Neural progenitor cell (in vitro differentiated cells): ENCODE data around the gene COG5. TPM values are rescaled to one million over a fixed set of nuclear protein-coding genes. Genes with fewer than 3 reads are reported as not detected.

Experiments
- DNase-seq: peaks from one replicate; pipeline ENCODE4 v3.0.0-alpha.2; 2016; ENCODE audit warnings: low spot score
- H2AFZ ChIP-seq: fragments of 200-600 bp; sonication (generic); replicated peaks from 2 replicates; pipeline ENCODE4 v1.6.1; 2016; ENCODE audit warnings: antibody characterized with exemption
- H3F3A ChIP-seq: fragments of 200-600 bp; sonication (generic); 2 replicates; pipeline ENCODE4 v1.6.1; 2016; ENCODE audit warnings: antibody characterized with exemption, low read depth
- H3K27ac ChIP-seq: fragments of 200-600 bp; sonication (generic); 2 replicates; pipeline ENCODE4 v1.5.1; 2016; ENCODE audit warnings: mild to moderate bottlenecking
- H3K27me3 ChIP-seq: fragments of 200-600 bp; sonication (generic); 2 replicates; pipeline ENCODE4 v1.6.1; 2016; ENCODE audit warnings: mild to moderate bottlenecking, moderate library complexity
- H3K36me3 ChIP-seq: fragments of 200-600 bp; sonication (generic); 2 replicates; pipeline ENCODE4 v1.5.1; 2016
- H3K4me1 ChIP-seq: fragments of 200-600 bp; sonication (generic); 2 replicates; pipeline ENCODE4 v1.6.1; 2016; ENCODE audit warnings: mixed run types
- H3K4me2 ChIP-seq: fragments of 200-600 bp; sonication (generic); 2 replicates; pipeline ENCODE4 v1.6.1; 2016
- H3K4me3 ChIP-seq: fragments of 200-600 bp; sonication (generic); 2 replicates; pipeline ENCODE4 v1.5.1; 2016
- H3K79me2 ChIP-seq: fragments of 200-600 bp; sonication (generic); 2 replicates; pipeline ENCODE4 v1.6.1; 2016; ENCODE audit warnings: low read depth
- H3K9ac ChIP-seq: fragments of 200-600 bp; sonication (generic); 2 replicates; pipeline ENCODE4 v1.6.1; 2016
- H3K9me3 ChIP-seq: fragments of 200-600 bp; sonication (generic); 2 replicates; pipeline ENCODE4 v1.5.1; 2016; ENCODE audit warnings: low read depth
- H4K20me1 ChIP-seq: fragments of 200-600 bp; sonication (generic); 2 replicates; pipeline ENCODE4 v1.6.1; 2016; ENCODE audit warnings: low read depth
- H3K27ac Mint-ChIP-seq: 3 replicates; pipeline ENCODE4 v1.8.0; 2021; ENCODE audit warnings: mixed read lengths
- H3K27me3 Mint-ChIP-seq: 2 replicates; pipeline ENCODE4 v1.8.0; 2022; ENCODE audit warnings: low read depth, mild to moderate bottlenecking, inconsistent platforms, moderate library complexity, mixed read lengths; ENCODE audit not compliant: insufficient read depth
- H3K36me3 Mint-ChIP-seq: 3 replicates; pipeline ENCODE4 v1.8.0; 2021; ENCODE audit warnings: mixed read lengths
- H3K4me1 Mint-ChIP-seq: 3 replicates; pipeline ENCODE4 v1.8.0; 2021; ENCODE audit warnings: mixed read lengths
- H3K4me3 Mint-ChIP-seq: 3 replicates; pipeline ENCODE4 v1.8.0; 2021; ENCODE audit warnings: mild to moderate bottlenecking, moderate library complexity, mixed read lengths
- H3K9me3 Mint-ChIP-seq: 3 replicates; pipeline ENCODE4 v1.8.0; 2020; ENCODE audit warnings: mixed read lengths
- CTCF ChIP-seq: fragments of 200-600 bp; sonication (generic); IDR thresholded peaks from 2 replicates; pipeline ENCODE4 v1.5.1; 2017; ENCODE audit warnings: antibody characterized with exemption, mild to moderate bottlenecking
- EZH2 ChIP-seq: fragments of 200-600 bp; sonication (generic); IDR thresholded peaks from 2 replicates; pipeline ENCODE4 v1.6.1; 2017; ENCODE audit warnings: antibody characterized with exemption, mild to moderate bottlenecking, moderate library complexity
- EZH2phosphoT487 ChIP-seq: fragments of 200-600 bp; sonication (generic); IDR thresholded peaks from 2 replicates; pipeline ENCODE4 v1.6.1; 2017; ENCODE audit warnings: antibody characterized with exemption
- total RNA-seq: library from RNA; depleted of rRNA; stranded (reverse); fragments of >200 nt; gene quantifications from 2 replicates; pipeline ENCODE4 v1.2.3, GENCODE V29; 2015; ENCODE audit warnings: low replicate concordance

Gene COG5
- total RNA-seq, 1 donor from 2014 or later: 90.5 TPM

- no peaks in the 10 kb centered on the region for H3K36me3 ChIP-seq
- H3K9ac ChIP-seq: no peak overlapping the region
- H3K27ac ChIP-seq: no peak overlapping the region
- no peaks in the 10 kb centered on the region for H3K27me3 ChIP-seq
- no peaks in the 10 kb centered on the region for H3K9me3 Mint-ChIP-seq
- no peaks in the 10 kb centered on the region for H3F3A ChIP-seq
- no peak overlapping the region for H2AFZ ChIP-seq
- no peaks in the 10 kb centered on the region for H3K79me2 ChIP-seq
- no peak overlapping the region for H3K4me2 ChIP-seq
- H3K4me3 ChIP-seq: no peak overlapping the region
- no peak overlapping the region for H3K4me3 Mint-ChIP-seq
- peaks cover 5% of the 10 kb centered on the region for H3K4me1 Mint-ChIP-seq
- H4K20me1 ChIP-seq: no peaks in the 10 kb centered on the region
- H3K27ac Mint-ChIP-seq: no peak overlapping the region
- no peaks in the 10 kb centered on the region for H3K27me3 Mint-ChIP-seq
- no peak for DNase-seq
- H3K4me1 ChIP-seq: no peaks in the 10 kb centered on the region
- H3K9me3 ChIP-seq: no peaks in the 10 kb centered on the region
- H3K36me3 Mint-ChIP-seq: no peaks in the 10 kb centered on the region
- TF ChIP-seq EZH2phosphoT487 (no peak), EZH2 (no peak), CTCF (no peak)
Measured at GRCh38 chr7:107468824-107469223, 94.9 kb downstream of the COG5 start.

- no peak for TF ChIP-seq EZH2phosphoT487
- TF ChIP-seq CTCF: no peak
- TF ChIP-seq EZH2: no peak
- no peak overlapping the region for H3K4me3 Mint-ChIP-seq
- H3K36me3 Mint-ChIP-seq: no peaks in the 10 kb centered on the region
- no peak overlapping the region for H3K4me2 ChIP-seq
- no peak overlapping the region for H3K9ac ChIP-seq
- H3K4me1 ChIP-seq: no peaks in the 10 kb centered on the region
- no peaks in the 10 kb centered on the region for H3K79me2 ChIP-seq
- H3K36me3 ChIP-seq: no peaks in the 10 kb centered on the region
- no peaks in the 10 kb centered on the region for H3K9me3 Mint-ChIP-seq
- no peak overlapping the region for H3K4me3 ChIP-seq
- no peaks in the 10 kb centered on the region for H3F3A ChIP-seq
- no peak for DNase-seq
- H3K27ac Mint-ChIP-seq: no peak overlapping the region
- H3K27me3 Mint-ChIP-seq: no peaks in the 10 kb centered on the region
- H3K27me3 ChIP-seq: no peaks in the 10 kb centered on the region
- H2AFZ ChIP-seq: no peak overlapping the region
- no peak overlapping the region for H3K27ac ChIP-seq
- peaks cover 3% of the 10 kb centered on the region for H4K20me1 ChIP-seq
- peaks cover 5% of the 10 kb centered on the region for H3K4me1 Mint-ChIP-seq
- no peaks in the 10 kb centered on the region for H3K9me3 ChIP-seq
Measured at GRCh38 chr7:107467972-107468371, 95.7 kb downstream of the COG5 start.

- no peaks in the 10 kb centered on the region for H3K9me3 Mint-ChIP-seq
- no peak overlapping the region for H3K27ac Mint-ChIP-seq
- no peak overlapping the region for H3K4me3 Mint-ChIP-seq
- Histone ChIP-seq H3F3A (no peaks in the 10 kb centered on the region), H3K4me2 (no peak overlapping the region), H3K4me3 (no peak overlapping the region), H3K4me1 (no peaks in the 10 kb centered on the region), H3K79me2 (no peaks in the 10 kb centered on the region), H3K9ac (no peak overlapping the region), H3K27me3 (no peaks in the 10 kb centered on the region), H3K27ac (no peak overlapping the region), H3K36me3 (no peaks in the 10 kb centered on the region), H4K20me1 (peaks cover 8% of the 10 kb centered on the region), H3K9me3 (no peaks in the 10 kb centered on the region), H2AFZ (no peak overlapping the region)
- no peaks in the 10 kb centered on the region for H3K36me3 Mint-ChIP-seq
- no peak for TF ChIP-seq CTCF
- no peak for TF ChIP-seq EZH2phosphoT487
- TF ChIP-seq EZH2: no peak
- H3K4me1 Mint-ChIP-seq: no peaks in the 10 kb centered on the region
- DNase-seq: no peak
- H3K27me3 Mint-ChIP-seq: no peaks in the 10 kb centered on the region
Measured at GRCh38 chr7:107464666-107465226, 99.0 kb downstream of the COG5 start.
